Measurements from ENCODE around the gene ATG2B.

Gene ATG2B

DNA sequence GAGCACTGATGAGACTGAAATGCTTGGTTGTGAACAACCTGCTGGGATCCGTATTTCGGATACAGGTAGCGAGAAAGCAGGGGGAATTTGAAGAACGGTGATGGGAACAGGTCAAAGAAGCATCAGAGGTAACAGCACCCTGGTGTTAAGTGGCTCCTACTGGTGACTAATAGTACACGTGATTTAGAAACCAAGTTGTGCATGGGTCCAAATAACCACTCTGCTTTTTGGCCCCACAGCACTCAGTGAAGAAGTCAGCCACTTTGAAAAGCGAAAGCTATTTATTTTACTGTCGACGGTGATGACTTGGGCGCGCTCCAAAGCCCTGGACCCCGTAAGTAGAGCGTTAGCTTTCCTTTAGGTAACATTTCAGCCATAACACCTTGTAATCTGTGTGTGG, 45.5 kb upstream of the ATG2B start:
- H4K91ac ChIP-seq (ENCODE audit: low read depth, low read length, poor library complexity): no peak overlapping the region
- no CpG with 5 or more reads among the region's 12 CpGs for WGBS, 2 donors (ENCODE audit: extremely low coverage in 2 of 2, insufficient read length in 2 of 2, insufficient replicate concordance in 1 of 2)
- no peak for DNase-seq (ENCODE audit: low spot score)

DNA sequence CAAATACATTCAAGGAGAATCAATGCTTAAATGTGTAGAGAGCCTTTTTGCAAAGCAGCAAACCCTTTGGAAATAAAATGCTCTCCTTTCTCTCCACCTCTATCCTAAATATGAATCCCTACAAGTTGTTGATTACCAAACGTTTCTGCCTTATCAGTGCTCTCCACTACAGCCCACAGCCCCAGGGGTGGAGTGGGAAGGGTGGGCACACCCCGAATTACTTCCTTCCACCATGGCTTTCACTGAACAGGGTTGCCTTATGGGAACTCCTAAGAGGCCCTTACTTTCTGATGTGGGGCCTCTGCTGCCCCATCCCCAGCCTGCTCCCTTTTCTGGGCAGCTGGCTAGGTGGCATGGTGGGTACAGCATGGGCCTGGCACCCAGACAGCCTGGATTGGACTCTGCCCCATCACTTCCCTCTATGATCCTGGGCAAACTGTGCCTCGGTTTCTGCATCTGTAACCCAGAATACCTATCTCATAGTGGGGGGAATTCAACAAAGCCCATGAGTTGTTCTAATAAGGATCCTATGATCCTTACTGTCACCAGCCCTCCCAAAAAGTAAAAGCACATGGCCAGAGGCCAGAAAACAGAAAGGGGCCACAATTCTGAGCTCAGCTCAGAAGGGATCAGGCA, 44.9 kb upstream of the ATG2B start:
- Histone ChIP-seq H3K27me3 (ENCODE audit: control insufficient read depth in 3 of 3, insufficient read depth in 3 of 3, low read depth in 1 of 3, low read length in 3 of 3) (no peaks in the 10 kb centered on the region), H3K79me1 (ENCODE audit: low read depth, low read length) (no peaks in the 10 kb centered on the region), H2AFZ (ENCODE audit: low read length) (no peak overlapping the region), H3K27ac (replicated peaks; ENCODE audit: low read length) (no peak overlapping the region), H2BK5ac (ENCODE audit: low read length) (no peak overlapping the region), H4K91ac (ENCODE audit: low read depth, low read length, poor library complexity) (no peak overlapping the region), H3K4ac (ENCODE audit: low read length) (no peak overlapping the region), H3K9me3 (replicated peaks in 1 of 2; ENCODE audit: control insufficient read depth in 2 of 2, insufficient read depth in 1 of 2, low read depth in 1 of 2, low read length in 2 of 2) (no peaks in the 10 kb centered on the region), H2BK15ac (ENCODE audit: low read length) (no peak overlapping the region), H2AK5ac (ENCODE audit: low read depth, low read length) (no peak overlapping the region), H3K18ac (ENCODE audit: low read length) (no peak overlapping the region), H4K8ac (ENCODE audit: low read depth, low read length) (no peak overlapping the region), H3K23ac (ENCODE audit: low read depth, low read length, poor library complexity) (no peak overlapping the region), H2BK120ac (ENCODE audit: low read depth, low read length) (no peak overlapping the region), H3K36me3 (replicated peaks in 1 of 2; ENCODE audit: control insufficient read depth in 2 of 2, insufficient read depth in 2 of 2, low read length in 2 of 2) (no peaks in the 10 kb centered on the region), H2BK12ac (ENCODE audit: low read length) (no peak overlapping the region), H3K14ac (ENCODE audit: low read length) (no peak overlapping the region), H3K9ac (ENCODE audit: low read depth, low read length, poor library complexity) (no peak overlapping the region), H3K4me1 (ENCODE audit: control insufficient read depth in 2 of 2, insufficient read depth in 1 of 2, low read depth in 1 of 2, low read length in 2 of 2) (peaks cover 0 to 3% of the 10 kb centered on the region in 2 donors), H3K4me2 (ENCODE audit: insufficient read depth, low read length, poor library complexity, severe bottlenecking) (no peak overlapping the region), H3K4me3 (ENCODE audit: low read length in 2 of 2) (no peak overlapping the region)
- DNase-seq (ENCODE audit: low spot score): no peak
- no CpG with 5 or more reads among the region's 3 CpGs for WGBS, 2 donors (ENCODE audit: extremely low coverage in 2 of 2, insufficient read length in 2 of 2, insufficient replicate concordance in 1 of 2)

More for the DNA sequence above, 45.5 kb upstream of the ATG2B start:
- Histone ChIP-seq H3K4me3 (ENCODE audit: low read length in 2 of 2) (no peak overlapping the region), H2BK15ac (ENCODE audit: low read length) (no peak overlapping the region), H3K4ac (ENCODE audit: low read length) (no peak overlapping the region), H3K27me3 (ENCODE audit: control insufficient read depth in 3 of 3, insufficient read depth in 3 of 3, low read depth in 1 of 3, low read length in 3 of 3) (peaks cover 0 to 3% (median 0%) of the 10 kb centered on the region in 3 experiments), H2AK5ac (ENCODE audit: low read depth, low read length) (no peak overlapping the region), H3K18ac (ENCODE audit: low read length) (no peak overlapping the region), H3K4me2 (ENCODE audit: insufficient read depth, low read length, poor library complexity, severe bottlenecking) (no peak overlapping the region), H2BK120ac (ENCODE audit: low read depth, low read length) (no peak overlapping the region), H3K27ac (replicated peaks; ENCODE audit: low read length) (no peak overlapping the region), H2BK5ac (ENCODE audit: low read length) (no peak overlapping the region), H3K9ac (ENCODE audit: low read depth, low read length, poor library complexity) (no peak overlapping the region), H3K36me3 (replicated peaks in 1 of 2; ENCODE audit: control insufficient read depth in 2 of 2, insufficient read depth in 2 of 2, low read length in 2 of 2) (no peaks in the 10 kb centered on the region), H2BK12ac (ENCODE audit: low read length) (no peak overlapping the region), H4K8ac (ENCODE audit: low read depth, low read length) (no peak overlapping the region), H3K14ac (ENCODE audit: low read length) (no peak overlapping the region), H3K4me1 (ENCODE audit: control insufficient read depth in 2 of 2, insufficient read depth in 1 of 2, low read depth in 1 of 2, low read length in 2 of 2) (peaks cover 0 to 3% of the 10 kb centered on the region in 2 donors), H3K79me1 (ENCODE audit: low read depth, low read length) (no peaks in the 10 kb centered on the region), H2AFZ (ENCODE audit: low read length) (no peak overlapping the region), H3K23ac (ENCODE audit: low read depth, low read length, poor library complexity) (no peak overlapping the region), H3K9me3 (replicated peaks in 1 of 2; ENCODE audit: control insufficient read depth in 2 of 2, insufficient read depth in 1 of 2, low read depth in 1 of 2, low read length in 2 of 2) (no peaks in the 10 kb centered on the region)

DNA sequence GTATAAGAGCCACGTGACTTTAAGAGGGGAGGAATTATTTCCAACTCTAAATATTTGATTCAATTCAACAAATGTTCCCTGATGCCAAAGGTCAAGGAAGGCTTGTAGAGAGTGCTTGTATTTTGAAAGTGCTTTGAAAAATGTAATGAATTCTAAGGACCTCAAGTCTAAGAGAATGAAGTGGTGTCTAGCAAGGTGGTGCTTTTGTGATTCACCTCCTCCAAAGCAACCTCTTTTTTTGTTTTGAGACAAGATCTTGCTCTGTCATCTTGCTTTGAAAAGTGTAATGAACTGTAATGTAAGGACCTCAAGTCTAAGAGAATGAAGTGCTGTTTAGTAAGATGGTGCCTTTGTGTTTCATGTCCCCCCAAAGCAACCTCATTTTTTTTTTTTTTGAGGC, 42.5 kb upstream of the ATG2B start:
- WGBS, 2 donors (ENCODE audit: extremely low coverage in 2 of 2, insufficient read length in 2 of 2, insufficient replicate concordance in 1 of 2): no CpG with 5 or more reads among the region's 1 CpG
- Histone ChIP-seq H4K8ac (ENCODE audit: low read depth, low read length) (no peak overlapping the region), H3K23ac (ENCODE audit: low read depth, low read length, poor library complexity) (no peak overlapping the region), H3K18ac (ENCODE audit: low read length) (no peak overlapping the region), H3K36me3 (replicated peaks in 1 of 2; ENCODE audit: control insufficient read depth in 2 of 2, insufficient read depth in 2 of 2, low read length in 2 of 2) (no peaks in the 10 kb centered on the region), H2BK15ac (ENCODE audit: low read length) (no peak overlapping the region), H4K91ac (ENCODE audit: low read depth, low read length, poor library complexity) (no peak overlapping the region), H2BK12ac (ENCODE audit: low read length) (no peak overlapping the region), H3K9ac (ENCODE audit: low read depth, low read length, poor library complexity) (no peak overlapping the region), H3K4me3 (ENCODE audit: low read length in 2 of 2) (no peak overlapping the region), H2BK120ac (ENCODE audit: low read depth, low read length) (no peak overlapping the region), H2AK5ac (ENCODE audit: low read depth, low read length) (no peak overlapping the region), H2AFZ (ENCODE audit: low read length) (no peak overlapping the region), H3K4me1 (ENCODE audit: control insufficient read depth in 2 of 2, insufficient read depth in 1 of 2, low read depth in 1 of 2, low read length in 2 of 2) (peaks cover 0 to 3% of the 10 kb centered on the region in 2 donors), H3K9me3 (replicated peaks in 1 of 2; ENCODE audit: control insufficient read depth in 2 of 2, insufficient read depth in 1 of 2, low read depth in 1 of 2, low read length in 2 of 2) (no peaks in the 10 kb centered on the region), H3K4ac (ENCODE audit: low read length) (no peak overlapping the region), H3K4me2 (ENCODE audit: insufficient read depth, low read length, poor library complexity, severe bottlenecking) (no peak overlapping the region), H2BK5ac (ENCODE audit: low read length) (no peak overlapping the region), H3K27ac (replicated peaks; ENCODE audit: low read length) (no peak overlapping the region), H3K14ac (ENCODE audit: low read length) (no peak overlapping the region), H3K27me3 (ENCODE audit: control insufficient read depth in 3 of 3, insufficient read depth in 3 of 3, low read depth in 1 of 3, low read length in 3 of 3) (no peaks in the 10 kb centered on the region), H3K79me1 (ENCODE audit: low read depth, low read length) (no peaks in the 10 kb centered on the region)
- no peak for DNase-seq (ENCODE audit: low spot score)

DNA sequence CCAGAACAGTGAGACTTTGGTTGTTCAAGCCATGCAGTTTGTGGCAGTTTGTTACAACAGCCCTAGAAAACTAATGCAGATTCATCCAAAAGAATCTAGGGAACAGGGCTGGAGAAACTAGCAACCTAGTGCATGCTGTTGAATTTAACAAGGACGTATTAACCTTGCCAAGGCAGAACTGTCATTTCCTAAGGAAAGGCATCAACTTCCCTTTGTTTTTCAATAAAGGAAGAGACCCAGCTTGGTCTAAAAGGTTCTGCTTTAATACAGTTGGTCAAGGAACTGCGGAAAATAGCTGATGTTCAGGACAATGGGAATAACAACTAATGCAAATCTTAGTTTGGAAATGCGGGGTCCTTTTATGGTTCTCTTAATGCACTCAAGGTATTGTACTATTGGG, 40.3 kb upstream of the ATG2B start:
- no peak overlapping the region for H3K23ac ChIP-seq (ENCODE audit: low read depth, low read length, poor library complexity)
- H2BK15ac ChIP-seq (ENCODE audit: low read length): no peak overlapping the region
- H3K9me3 ChIP-seq (replicated peaks in 1 of 2; ENCODE audit: control insufficient read depth in 2 of 2, insufficient read depth in 1 of 2, low read depth in 1 of 2, low read length in 2 of 2): no peaks in the 10 kb centered on the region
- H2AFZ ChIP-seq (ENCODE audit: low read length): no peak overlapping the region
- no peak overlapping the region for H3K14ac ChIP-seq (ENCODE audit: low read length)
- H3K4me3 ChIP-seq (ENCODE audit: low read length in 2 of 2): no peak overlapping the region
- no CpG with 5 or more reads among the region's 3 CpGs for WGBS, 2 donors (ENCODE audit: extremely low coverage in 2 of 2, insufficient read length in 2 of 2, insufficient replicate concordance in 1 of 2)
- H3K4ac ChIP-seq (ENCODE audit: low read length): no peak overlapping the region
- DNase-seq (ENCODE audit: low spot score): no peak
- H3K4me1 ChIP-seq (ENCODE audit: control insufficient read depth in 2 of 2, insufficient read depth in 1 of 2, low read depth in 1 of 2, low read length in 2 of 2): peaks cover 0 to 3% of the 10 kb centered on the region in 2 donors
- H2BK5ac ChIP-seq (ENCODE audit: low read length): no peak overlapping the region
- no peak overlapping the region for H3K18ac ChIP-seq (ENCODE audit: low read length)
- H4K91ac ChIP-seq (ENCODE audit: low read depth, low read length, poor library complexity): no peak overlapping the region
- H2BK12ac ChIP-seq (ENCODE audit: low read length): no peak overlapping the region
- no peaks in the 10 kb centered on the region for H3K79me1 ChIP-seq (ENCODE audit: low read depth, low read length)
- no peak overlapping the region for H3K9ac ChIP-seq (ENCODE audit: low read depth, low read length, poor library complexity)
- H3K27me3 ChIP-seq (ENCODE audit: control insufficient read depth in 3 of 3, insufficient read depth in 3 of 3, low read depth in 1 of 3, low read length in 3 of 3): no peaks in the 10 kb centered on the region
- H2AK5ac ChIP-seq (ENCODE audit: low read depth, low read length): no peak overlapping the region
- no peak overlapping the region for H3K4me2 ChIP-seq (ENCODE audit: insufficient read depth, low read length, poor library complexity, severe bottlenecking)
- H3K27ac ChIP-seq (replicated peaks; ENCODE audit: low read length): no peak overlapping the region
- H3K36me3 ChIP-seq (replicated peaks in 1 of 2; ENCODE audit: control insufficient read depth in 2 of 2, insufficient read depth in 2 of 2, low read length in 2 of 2): no peaks in the 10 kb centered on the region
- no peak overlapping the region for H2BK120ac ChIP-seq (ENCODE audit: low read depth, low read length)
- H4K8ac ChIP-seq (ENCODE audit: low read depth, low read length): no peak overlapping the region

Measured in neuronal stem cell (in vitro differentiated cells).